Omental fat pad (tissue), 4 donors: ENCODE results near the gene SLC16A8. TPM values are rescaled to one million over a fixed set of nuclear protein-coding genes. Genes with fewer than 3 reads are reported as not detected.

ENCODE experiments used
- ATAC-seq: fragments of 150-250 bp; one replicate; pipeline ENCODE4 v1.9.1; 2016; ENCODE audit warnings: mild to moderate bottlenecking, moderate library complexity; ENCODE audit not compliant: low FRiP score
- DNase-seq: peaks from one replicate; pipeline ENCODE4 v3.0.0-alpha.2; 2019; ENCODE audit warnings: low spot score
- CTCF ChIP-seq, 3 donors: fragments of 450-650 bp; IDR thresholded peaks; one replicate each; pipeline ENCODE4 v1.5.1; 2016 to 2017; ENCODE audit warnings: antibody characterized with exemption in 3 of 3, mild to moderate bottlenecking in 3 of 3, moderate library complexity in 2 of 3
- total RNA-seq, 4 donors: library from RNA; depleted of rRNA; stranded (reverse); fragments of >200 nt; gene quantifications; one replicate each; pipeline ENCODE4 v1.1.0, GENCODE V29; 2016

The SLC16A8 gene
- total RNA-seq, 4 donors from 2014 or later = 0.24 to 3.2 (median 0.88) TPM

GRCh38 chr22:38086001-38086845 lies 2.2 kb upstream of the SLC16A8 start:
- DNase-seq = no peak
- TF ChIP-seq CTCF (IDR thresholded peaks at IDR 0.05) = no peak
- no peak for ATAC-seq

- no peak for DNase-seq
- no peak for TF ChIP-seq CTCF (IDR thresholded peaks at IDR 0.05)
Measured at GRCh38 chr22:38085501-38085900, 1.5 kb upstream of the SLC16A8 start.

GRCh38 chr22:38085056-38085455 lies 1.1 kb upstream of the SLC16A8 start:
- DNase-seq = no peak

More at GRCh38 chr22:38085501-38085900, 1.5 kb upstream of the SLC16A8 start:
- ATAC-seq = no peak

GRCh38 chr22:38082986-38083710 lies 836 bp downstream of the SLC16A8 start:
- DNase-seq = no peak
- no peak for ATAC-seq
- TF ChIP-seq CTCF (IDR thresholded peaks at IDR 0.05) = no peak

More at GRCh38 chr22:38085056-38085455, 1.1 kb upstream of the SLC16A8 start:
- no peak for ATAC-seq
- no peak for TF ChIP-seq CTCF (IDR thresholded peaks at IDR 0.05)

- TF ChIP-seq CTCF (IDR thresholded peaks at IDR 0.05) = no peak
- no peak for ATAC-seq
- no peak for DNase-seq
Measured at GRCh38 chr22:38081941-38082828, 1.8 kb downstream of the SLC16A8 start.

GRCh38 chr22:38081636-38081940 lies 2.4 kb downstream of the SLC16A8 start:
- no peak for ATAC-seq
- TF ChIP-seq CTCF (IDR thresholded peaks at IDR 0.05) = no peak
- DNase-seq = no peak
